Fibroblast of mammary gland (primary cell): ENCODE data around the gene UTRN.
A peak's percentile ranks its signal among the peaks of the same experiment; 100 is the strongest.

ENCODE experiments used
- DNase-seq: peaks from one replicate; pipeline ENCODE4 v3.0.0-alpha.2; 2010; ENCODE audit warnings: low read depth
- H3K4me3 ChIP-seq: 2 replicates; pipeline ENCODE4 v1.5.1; 2011; ENCODE audit warnings: low read depth, mild to moderate bottlenecking, low read length, moderate library complexity; ENCODE audit not compliant: control insufficient read depth
- CTCF ChIP-seq: conservative IDR thresholded peaks from 2 replicates; pipeline ENCODE4 v1.5.1; 2011; ENCODE audit warnings: low read depth, low read length, inconsistent platforms; ENCODE audit not compliant: control insufficient read depth, insufficient read depth

UTRN gene

GRCh38 chr6:144265390-144265789, 19.7 kb upstream of the UTRN start:
- H3K4me3 ChIP-seq, result no peak overlapping the region
- TF ChIP-seq CTCF, result no peak
- peak; percentile 47 for DNase-seq

- peak; percentile 96 for DNase-seq
These were observed 19.0 kb upstream of the UTRN start for GRCh38 chr6:144266091-144266649.

GRCh38 chr6:144268794-144269349, 16.3 kb upstream of the UTRN start:
- TF ChIP-seq CTCF, result no peak
- no peak for DNase-seq

More at GRCh38 chr6:144266091-144266649, 19.0 kb upstream of the UTRN start:
- TF ChIP-seq CTCF, result no peak
- H3K4me3 ChIP-seq, result no peak overlapping the region

GRCh38 chr6:144277174-144277573, 8.0 kb upstream of the UTRN start:
- H3K4me3 ChIP-seq, result no peak overlapping the region
- no peak for DNase-seq
- no peak for TF ChIP-seq CTCF

More at GRCh38 chr6:144268794-144269349, 16.3 kb upstream of the UTRN start:
- no peak overlapping the region for H3K4me3 ChIP-seq

- TF ChIP-seq CTCF, result no peak
- DNase-seq, result no peak
- no peak overlapping the region for H3K4me3 ChIP-seq
These were observed 7.4 kb upstream of the UTRN start for GRCh38 chr6:144277605-144278227.

- TF ChIP-seq CTCF, result no peak
- no peak for DNase-seq
- H3K4me3 ChIP-seq, result no peak overlapping the region
These were observed 6.3 kb upstream of the UTRN start for GRCh38 chr6:144278659-144279314.
